Measurements from ENCODE around the gene TGDS. TPM values are rescaled to one million over a fixed set of nuclear protein-coding genes. Genes with fewer than 3 reads are reported as not detected.
"Not testable (repeated sequence)": the region's sequence is repeated elsewhere in the genome, so short reads cannot be mapped to it uniquely, and the experiment has no call there.

Gene TGDS
- polyA plus RNA-seq, 2 donors = 5.2 to 6.1 TPM

GRCh38 chr13:94546061-94546839, 49.7 kb downstream of the TGDS start:
- Histone ChIP-seq H3K36me3 (ENCODE audit: control insufficient read depth in 2 of 2, insufficient read depth in 2 of 2, low read length in 1 of 2) (no peaks in the 10 kb centered on the region), H3K27me3 (ENCODE audit: control insufficient read depth in 1 of 2, insufficient read depth in 2 of 2, low read length in 2 of 2) (no peaks in the 10 kb centered on the region), H3K9me3 (ENCODE audit: control insufficient read depth in 2 of 2, insufficient read depth in 1 of 2, low read depth in 1 of 2, low read length in 1 of 2) (no peaks in the 10 kb centered on the region), H3K27ac (ENCODE audit: low read depth in 2 of 2, low read length in 1 of 2) (no peak overlapping the region), H3K4me1 (ENCODE audit: control insufficient read depth in 2 of 2, insufficient read depth in 2 of 2, low read length in 1 of 2) (no peaks in the 10 kb centered on the region), H3K4me3 (ENCODE audit: low read depth in 1 of 2, low read length in 2 of 2) (no peak overlapping the region)
- 89 to 94% methylated on average over 10 of the region's 10 CpGs for WGBS, 2 donors

- Histone ChIP-seq H3K4me1 (ENCODE audit: control insufficient read depth in 2 of 2, insufficient read depth in 2 of 2, low read length in 1 of 2) (no peaks in the 10 kb centered on the region), H3K4me3 (ENCODE audit: low read depth in 1 of 2, low read length in 2 of 2) (no peak overlapping the region), H3K36me3 (ENCODE audit: control insufficient read depth in 2 of 2, insufficient read depth in 2 of 2, low read length in 1 of 2) (no peaks in the 10 kb centered on the region), H3K27ac (ENCODE audit: low read depth in 2 of 2, low read length in 1 of 2) (no peak overlapping the region), H3K9me3 (ENCODE audit: control insufficient read depth in 2 of 2, insufficient read depth in 1 of 2, low read depth in 1 of 2, low read length in 1 of 2) (no peaks in the 10 kb centered on the region), H3K27me3 (ENCODE audit: control insufficient read depth in 1 of 2, insufficient read depth in 2 of 2, low read length in 2 of 2) (no peaks in the 10 kb centered on the region)
- WGBS, 2 donors = 69 to 81% methylated on average over 4 of the region's 4 CpGs
Measured at GRCh38 chr13:94544922-94545321, 51.0 kb downstream of the TGDS start.

- Histone ChIP-seq H3K27me3 (ENCODE audit: control insufficient read depth in 1 of 2, insufficient read depth in 2 of 2, low read length in 2 of 2) (no peaks in the 10 kb centered on the region), H3K9me3 (ENCODE audit: control insufficient read depth in 2 of 2, insufficient read depth in 1 of 2, low read depth in 1 of 2, low read length in 1 of 2) (no peaks in the 10 kb centered on the region), H3K36me3 (ENCODE audit: control insufficient read depth in 2 of 2, insufficient read depth in 2 of 2, low read length in 1 of 2) (no peaks in the 10 kb centered on the region), H3K27ac (ENCODE audit: low read depth in 2 of 2, low read length in 1 of 2) (no peak overlapping the region), H3K4me1 (ENCODE audit: control insufficient read depth in 2 of 2, insufficient read depth in 2 of 2, low read length in 1 of 2) (peaks cover 0 to 3% of the 10 kb centered on the region in 2 donors), H3K4me3 (ENCODE audit: low read depth in 1 of 2, low read length in 2 of 2) (no peak overlapping the region)
- 76 to 79% methylated on average over 6 of the region's 6 CpGs for WGBS, 2 donors
Measured at GRCh38 chr13:94542917-94543316, 53.0 kb downstream of the TGDS start.

GRCh38 chr13:94537740-94538630, 58.0 kb downstream of the TGDS start:
- H3K4me1 ChIP-seq (ENCODE audit: control insufficient read depth in 2 of 2, insufficient read depth in 2 of 2, low read length in 1 of 2) = peaks cover 0 to 3% of the 10 kb centered on the region in 2 donors
- 75 to 78% methylated on average over 7 of the region's 7 CpGs for whole genome bisulfite sequencing, 2 donors
- H3K36me3 ChIP-seq (ENCODE audit: control insufficient read depth in 2 of 2, insufficient read depth in 2 of 2, low read length in 1 of 2) = no peaks in the 10 kb centered on the region
- H3K27ac ChIP-seq (ENCODE audit: low read depth in 2 of 2, low read length in 1 of 2) = peak overlapping the region; percentile 38 to 74
- H3K27me3 ChIP-seq (ENCODE audit: control insufficient read depth in 1 of 2, insufficient read depth in 2 of 2, low read length in 2 of 2) = no peaks in the 10 kb centered on the region
- H3K9me3 ChIP-seq (ENCODE audit: control insufficient read depth in 2 of 2, insufficient read depth in 1 of 2, low read depth in 1 of 2, low read length in 1 of 2) = no peaks in the 10 kb centered on the region
- H3K4me3 ChIP-seq (ENCODE audit: low read depth in 1 of 2, low read length in 2 of 2) = no peak overlapping the region

GRCh38 chr13:94535775-94536174, 60.2 kb downstream of the TGDS start:
- WGBS, 2 donors = 70 to 71% methylated on average over 4 of the region's 4 CpGs
- Histone ChIP-seq H3K9me3 (ENCODE audit: control insufficient read depth in 2 of 2, insufficient read depth in 1 of 2, low read depth in 1 of 2, low read length in 1 of 2) (no peaks in the 10 kb centered on the region), H3K4me3 (ENCODE audit: low read depth in 1 of 2, low read length in 2 of 2) (no peak overlapping the region), H3K4me1 (ENCODE audit: control insufficient read depth in 2 of 2, insufficient read depth in 2 of 2, low read length in 1 of 2) (peaks cover 0 to 3% of the 10 kb centered on the region in 2 donors), H3K27me3 (ENCODE audit: control insufficient read depth in 1 of 2, insufficient read depth in 2 of 2, low read length in 2 of 2) (no peaks in the 10 kb centered on the region), H3K27ac (ENCODE audit: low read depth in 2 of 2, low read length in 1 of 2) (no peak overlapping the region), H3K36me3 (ENCODE audit: control insufficient read depth in 2 of 2, insufficient read depth in 2 of 2, low read length in 1 of 2) (no peaks in the 10 kb centered on the region)

- WGBS, 2 donors = 65 to 72% methylated on average over 2 of the region's 2 CpGs
- no peak overlapping the region for H3K27ac ChIP-seq (ENCODE audit: low read depth in 2 of 2, low read length in 1 of 2)
- H3K36me3 ChIP-seq (ENCODE audit: control insufficient read depth in 2 of 2, insufficient read depth in 2 of 2, low read length in 1 of 2) = no peaks in the 10 kb centered on the region
- peaks cover 0 to 3% of the 10 kb centered on the region in 2 donors for H3K4me1 ChIP-seq (ENCODE audit: control insufficient read depth in 2 of 2, insufficient read depth in 2 of 2, low read length in 1 of 2)
- H3K4me3 ChIP-seq (ENCODE audit: low read depth in 1 of 2, low read length in 2 of 2) = no peak overlapping the region
- no peaks in the 10 kb centered on the region for H3K27me3 ChIP-seq (ENCODE audit: control insufficient read depth in 1 of 2, insufficient read depth in 2 of 2, low read length in 2 of 2)
- H3K9me3 ChIP-seq (ENCODE audit: control insufficient read depth in 2 of 2, insufficient read depth in 1 of 2, low read depth in 1 of 2, low read length in 1 of 2) = no peaks in the 10 kb centered on the region
Measured at GRCh38 chr13:94535231-94535630, 60.7 kb downstream of the TGDS start.

GRCh38 chr13:94534166-94534565, 61.8 kb downstream of the TGDS start:
- H3K27me3 ChIP-seq (ENCODE audit: control insufficient read depth in 1 of 2, insufficient read depth in 2 of 2, low read length in 2 of 2) = no peaks in the 10 kb centered on the region
- 69 to 82% methylated on average over 1 of the region's 1 CpG for WGBS, 2 donors
- H3K9me3 ChIP-seq (ENCODE audit: control insufficient read depth in 2 of 2, insufficient read depth in 1 of 2, low read depth in 1 of 2, low read length in 1 of 2) = no peaks in the 10 kb centered on the region
- H3K4me1 ChIP-seq (ENCODE audit: control insufficient read depth in 2 of 2, insufficient read depth in 2 of 2, low read length in 1 of 2) = peaks cover 0 to 3% of the 10 kb centered on the region in 2 donors
- H3K27ac ChIP-seq (ENCODE audit: low read depth in 2 of 2, low read length in 1 of 2) = no peak overlapping the region
- H3K4me3 ChIP-seq (ENCODE audit: low read depth in 1 of 2, low read length in 2 of 2) = no peak overlapping the region
- H3K36me3 ChIP-seq (ENCODE audit: control insufficient read depth in 2 of 2, insufficient read depth in 2 of 2, low read length in 1 of 2) = no peaks in the 10 kb centered on the region

- not testable (repeated sequence) for H3K9me3 ChIP-seq (ENCODE audit: control insufficient read depth in 2 of 2, insufficient read depth in 1 of 2, low read depth in 1 of 2, low read length in 1 of 2); H3K4me1 ChIP-seq (ENCODE audit: control insufficient read depth in 2 of 2, insufficient read depth in 2 of 2, low read length in 1 of 2); H3K27me3 ChIP-seq (ENCODE audit: control insufficient read depth in 1 of 2, insufficient read depth in 2 of 2, low read length in 2 of 2); H3K36me3 ChIP-seq (ENCODE audit: control insufficient read depth in 2 of 2, insufficient read depth in 2 of 2, low read length in 1 of 2); H3K27ac ChIP-seq (ENCODE audit: low read depth in 2 of 2, low read length in 1 of 2); H3K4me3 ChIP-seq (ENCODE audit: low read depth in 1 of 2, low read length in 2 of 2)
- 73 to 77% methylated on average over 2 of the region's 2 CpGs for WGBS, 2 donors
Measured at GRCh38 chr13:94532278-94532677, 63.7 kb downstream of the TGDS start.

- H3K9me3 ChIP-seq (ENCODE audit: control insufficient read depth in 2 of 2, insufficient read depth in 1 of 2, low read depth in 1 of 2, low read length in 1 of 2); H3K4me1 ChIP-seq (ENCODE audit: control insufficient read depth in 2 of 2, insufficient read depth in 2 of 2, low read length in 1 of 2); H3K36me3 ChIP-seq (ENCODE audit: control insufficient read depth in 2 of 2, insufficient read depth in 2 of 2, low read length in 1 of 2); H3K27me3 ChIP-seq (ENCODE audit: control insufficient read depth in 1 of 2, insufficient read depth in 2 of 2, low read length in 2 of 2); H3K4me3 ChIP-seq (ENCODE audit: low read depth in 1 of 2, low read length in 2 of 2); H3K27ac ChIP-seq (ENCODE audit: low read depth in 2 of 2, low read length in 1 of 2): not testable (repeated sequence)
- WGBS, 2 donors = 52 to 68% methylated on average over 7 of the region's 7 CpGs
Measured at GRCh38 chr13:94526956-94527355, 69.0 kb downstream of the TGDS start.
